CD4-positive, alpha-beta T cell treated with Interleukin-4 for 4 hours (primary cell): ENCODE measurements around the gene OR2B6.

Experiments
- DNase-seq: peaks from one replicate; pipeline ENCODE4 v3.0.0-alpha.2; 2020

Gene OR2B6

GRCh38 chr6:28001351-28001750 lies 44.3 kb downstream of the OR2B6 start:
- DNase-seq = no peak

DNA sequence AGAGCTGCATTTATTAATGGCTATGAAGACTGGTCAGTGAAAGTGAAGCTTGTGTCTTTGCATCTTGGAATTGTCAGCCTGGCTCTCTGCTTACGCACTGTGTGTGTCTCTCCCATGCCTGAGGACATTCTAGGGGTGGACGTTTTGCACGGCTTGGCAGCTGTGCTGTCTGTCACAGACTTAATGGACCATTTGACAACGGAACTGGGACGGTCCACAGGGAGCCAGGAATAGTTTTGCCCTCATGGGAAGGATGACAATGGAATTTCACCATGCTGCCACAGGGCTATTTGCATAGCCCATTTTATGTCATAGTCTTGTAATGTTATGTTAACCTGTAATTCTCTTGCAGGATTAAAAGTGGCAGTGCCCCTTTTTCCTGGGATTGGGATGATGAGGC lies 44.7 kb downstream of the OR2B6 start:
- DNase-seq = no peak

DNA sequence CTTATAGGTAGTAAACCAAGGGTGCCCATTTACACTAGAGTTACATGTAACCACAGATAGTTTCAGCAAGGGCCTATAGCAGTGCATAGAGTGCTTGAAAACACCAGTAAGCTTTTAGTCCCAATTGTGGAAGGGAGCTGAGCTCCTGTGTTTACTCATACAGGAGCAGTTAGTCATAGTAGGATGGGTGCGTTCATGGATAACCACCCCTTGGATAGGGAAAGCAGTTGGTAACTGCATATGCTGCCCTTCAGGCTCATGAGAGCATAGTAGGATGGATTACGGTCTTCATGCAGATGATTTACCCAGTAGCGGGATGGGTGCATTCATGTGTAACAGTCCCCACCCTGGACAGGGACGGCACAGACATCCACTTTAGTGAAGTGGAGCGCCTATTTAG lies 45.1 kb downstream of the OR2B6 start:
- no peak for DNase-seq

- no peak for DNase-seq
Measured at GRCh38 chr6:28003059-28003458, 46.0 kb downstream of the OR2B6 start.

GRCh38 chr6:28003661-28004060 lies 46.6 kb downstream of the OR2B6 start:
- no peak for DNase-seq

GRCh38 chr6:28004350-28005151 lies 47.5 kb downstream of the OR2B6 start:
- no peak for DNase-seq

- DNase-seq = no peak
Measured at GRCh38 chr6:28005152-28005890, 48.3 kb downstream of the OR2B6 start.

DNA sequence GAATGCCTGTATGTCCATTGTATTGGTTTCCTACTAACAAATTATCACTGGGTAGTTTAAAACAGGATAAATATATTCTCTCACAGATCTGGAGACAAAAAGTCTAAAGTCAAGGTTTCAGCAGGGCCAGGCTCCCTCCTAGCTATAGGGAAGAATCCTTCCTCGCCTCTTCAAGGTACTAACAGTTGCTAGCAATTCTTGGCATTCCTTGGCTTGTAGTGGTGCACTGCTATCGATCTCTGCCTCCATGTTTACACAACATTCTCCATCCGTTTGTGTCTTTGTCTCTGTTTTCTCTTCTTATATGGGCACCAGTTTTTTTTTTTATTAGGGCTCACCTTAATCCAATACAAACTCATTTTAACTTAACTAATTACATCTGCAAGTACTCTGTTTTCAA lies 48.9 kb downstream of the OR2B6 start:
- no peak for DNase-seq
